ENCODE measurements around the gene C6orf120.

Gene C6orf120

DNA sequence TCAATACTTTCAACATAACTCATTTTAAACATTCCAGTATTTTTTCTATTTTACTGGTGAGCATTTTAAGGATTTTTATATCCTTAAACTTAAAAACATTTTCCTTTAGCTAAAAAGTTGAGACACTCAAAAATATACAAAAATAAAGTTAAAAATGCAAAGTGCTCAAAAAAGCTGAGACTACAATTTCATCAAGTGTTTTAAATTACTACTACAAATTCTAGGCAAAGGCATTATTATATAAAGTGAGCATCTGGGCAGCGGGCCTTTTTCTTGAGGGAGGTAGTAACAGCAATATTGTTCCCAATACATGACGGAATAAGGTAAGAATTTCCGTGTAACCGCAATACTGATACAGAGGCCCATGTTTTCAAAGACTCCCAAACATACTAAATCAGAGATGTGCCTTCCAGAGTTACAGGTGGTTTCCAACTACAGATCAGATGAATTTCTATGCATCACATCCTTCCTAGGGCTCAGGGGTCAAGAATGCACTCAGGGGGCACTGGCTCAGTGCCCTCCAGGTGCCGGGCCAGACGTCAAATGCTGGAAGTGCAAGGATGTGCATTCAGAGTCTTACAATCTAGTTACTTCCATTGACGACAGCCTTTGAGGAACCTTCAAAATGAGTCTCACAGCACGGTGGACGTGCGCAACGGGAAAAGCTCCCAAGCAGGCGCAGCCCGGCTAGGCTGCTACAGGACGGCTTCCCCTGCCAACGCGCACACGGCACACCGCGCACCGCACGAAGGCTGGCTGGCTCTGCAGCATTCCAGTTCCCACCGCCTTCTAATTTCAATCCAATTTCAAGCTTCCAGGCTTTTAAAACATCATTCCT, 20.7 kb downstream of the C6orf120 start:
- no peak for TF ChIP-seq JUND (IDR thresholded peaks at IDR 0.05; ENCODE audit: low read depth)
- in situ Hi-C loops (cut with HindIII; ENCODE audit: low pct_unique_long_range_greater_than_20kb, low sequenced_read_pairs), result no loop called here
- DNase-seq (ENCODE audit: low read depth in 1 of 2, low spot score in 1 of 2), result peak; percentile 22 to 33

DNA sequence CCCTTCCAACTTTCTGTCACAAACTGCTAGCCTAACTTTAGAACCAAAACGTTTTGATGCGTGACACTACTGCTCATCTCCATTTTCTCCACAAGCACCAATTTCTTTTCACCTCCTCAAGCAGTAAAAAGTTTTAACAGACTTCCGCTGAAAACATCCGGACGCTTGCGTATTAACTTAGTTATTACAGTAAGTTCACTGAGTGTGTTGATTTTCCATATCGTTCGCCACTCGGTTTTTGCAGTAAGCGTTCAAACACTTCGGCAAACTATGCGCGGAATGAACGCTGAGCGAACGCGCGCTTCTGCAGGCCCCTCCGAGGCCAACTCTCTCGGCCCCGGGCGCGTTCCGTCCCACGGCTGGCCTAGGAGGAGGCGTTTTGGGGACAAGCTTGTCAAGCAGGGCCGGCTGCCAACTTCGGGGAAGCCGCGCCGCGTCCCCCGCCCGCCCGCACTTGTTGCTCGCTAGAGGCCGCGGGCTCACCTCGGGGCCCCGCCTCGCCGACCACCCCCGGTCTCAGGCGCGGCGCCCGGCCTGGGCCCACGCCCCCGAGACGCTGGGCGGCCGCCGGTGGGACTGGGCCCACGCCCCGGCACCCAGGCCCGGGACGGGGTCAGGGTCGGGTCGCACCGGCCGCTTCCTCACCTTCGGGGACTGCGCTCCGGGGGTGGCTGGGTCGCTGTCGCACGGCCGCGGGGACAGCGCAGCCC, 21.4 kb downstream of the C6orf120 start:
- in situ Hi-C loops (cut with HindIII; ENCODE audit: low pct_unique_long_range_greater_than_20kb, low sequenced_read_pairs), result no loop called here
- no peak for TF ChIP-seq JUND (IDR thresholded peaks at IDR 0.05; ENCODE audit: low read depth)
- peak; percentile 39 to 72 for DNase-seq (ENCODE audit: low read depth in 1 of 2, low spot score in 1 of 2)

DNA sequence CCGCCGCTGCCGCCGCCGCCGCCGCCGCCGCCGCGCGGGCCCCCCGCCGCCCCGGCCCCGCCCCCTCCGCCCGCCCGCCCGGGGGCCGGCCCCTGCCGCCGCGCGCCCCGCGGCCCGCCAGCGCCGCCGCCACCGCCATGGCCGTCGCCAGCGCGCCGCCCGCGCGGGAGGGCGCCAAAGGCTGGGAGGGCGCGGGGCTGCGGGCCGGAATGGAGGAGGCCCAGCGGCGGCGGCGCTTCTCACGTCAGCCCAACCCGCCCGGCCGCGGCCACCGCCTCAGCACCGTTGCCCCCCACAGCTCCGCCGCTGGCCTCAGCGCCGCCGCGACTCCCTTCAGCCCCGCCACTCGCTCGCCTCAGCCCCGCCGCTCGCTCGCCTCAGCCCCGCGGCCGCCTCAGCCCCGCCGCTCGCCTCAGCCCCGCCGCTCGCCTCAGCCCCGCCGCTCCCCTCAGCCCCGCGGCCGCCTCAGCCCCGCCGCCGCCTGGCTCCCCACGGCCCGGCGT, 22.1 kb downstream of the C6orf120 start:
- DNase-seq (ENCODE audit: low read depth in 1 of 2, low spot score in 1 of 2), result peak; percentile 28
- TF ChIP-seq JUND (IDR thresholded peaks at IDR 0.05; ENCODE audit: low read depth), result no peak
- in situ Hi-C loops (cut with HindIII; ENCODE audit: low pct_unique_long_range_greater_than_20kb, low sequenced_read_pairs), result no loop called here

DNA sequence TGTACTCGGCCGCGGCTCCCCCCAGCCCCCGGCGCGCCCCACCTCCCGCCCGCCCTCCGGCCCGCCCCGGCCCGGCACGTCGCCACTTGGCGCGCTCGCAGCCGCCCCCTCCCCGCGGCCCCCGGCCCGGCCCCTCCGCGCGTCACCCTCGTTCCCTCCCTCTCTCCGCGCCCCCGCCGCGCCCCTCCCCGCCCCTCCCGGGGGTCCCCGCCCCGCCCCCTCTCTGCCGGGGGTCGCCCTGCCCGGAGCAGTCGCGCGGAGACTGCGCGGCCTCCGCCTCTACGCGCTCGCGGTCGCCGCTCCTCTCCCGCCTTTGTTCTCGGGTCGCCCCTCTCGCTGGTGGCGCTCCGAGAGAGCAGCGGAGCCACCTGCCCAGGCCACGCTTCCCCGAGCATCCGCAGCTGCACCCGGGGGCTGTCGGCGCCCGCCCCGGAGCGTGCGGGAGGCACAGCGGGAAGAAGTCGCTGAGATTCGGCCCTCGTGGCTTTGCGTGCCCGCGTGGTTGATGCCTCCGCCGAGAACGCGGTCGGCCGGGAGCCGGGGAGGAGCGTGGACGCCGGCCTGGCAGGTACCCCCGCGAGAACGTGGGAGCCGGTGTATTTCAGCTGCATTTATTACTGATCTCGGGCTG, 22.7 kb downstream of the C6orf120 start, which contains the start of gene PHF10:
TSS of gene PHF10 (minus strand) at position 7 of the 631 bp plus-strand sequence. CDS start 569 bp downstream, outside the sequence.
- in situ Hi-C loops (cut with HindIII; ENCODE audit: low pct_unique_long_range_greater_than_20kb, low sequenced_read_pairs), result no loop called here
- DNase-seq (ENCODE audit: low read depth in 1 of 2, low spot score in 1 of 2), result peak; percentile 43 to 57
- TF ChIP-seq JUND (IDR thresholded peaks at IDR 0.05; ENCODE audit: low read depth), result no peak

DNA sequence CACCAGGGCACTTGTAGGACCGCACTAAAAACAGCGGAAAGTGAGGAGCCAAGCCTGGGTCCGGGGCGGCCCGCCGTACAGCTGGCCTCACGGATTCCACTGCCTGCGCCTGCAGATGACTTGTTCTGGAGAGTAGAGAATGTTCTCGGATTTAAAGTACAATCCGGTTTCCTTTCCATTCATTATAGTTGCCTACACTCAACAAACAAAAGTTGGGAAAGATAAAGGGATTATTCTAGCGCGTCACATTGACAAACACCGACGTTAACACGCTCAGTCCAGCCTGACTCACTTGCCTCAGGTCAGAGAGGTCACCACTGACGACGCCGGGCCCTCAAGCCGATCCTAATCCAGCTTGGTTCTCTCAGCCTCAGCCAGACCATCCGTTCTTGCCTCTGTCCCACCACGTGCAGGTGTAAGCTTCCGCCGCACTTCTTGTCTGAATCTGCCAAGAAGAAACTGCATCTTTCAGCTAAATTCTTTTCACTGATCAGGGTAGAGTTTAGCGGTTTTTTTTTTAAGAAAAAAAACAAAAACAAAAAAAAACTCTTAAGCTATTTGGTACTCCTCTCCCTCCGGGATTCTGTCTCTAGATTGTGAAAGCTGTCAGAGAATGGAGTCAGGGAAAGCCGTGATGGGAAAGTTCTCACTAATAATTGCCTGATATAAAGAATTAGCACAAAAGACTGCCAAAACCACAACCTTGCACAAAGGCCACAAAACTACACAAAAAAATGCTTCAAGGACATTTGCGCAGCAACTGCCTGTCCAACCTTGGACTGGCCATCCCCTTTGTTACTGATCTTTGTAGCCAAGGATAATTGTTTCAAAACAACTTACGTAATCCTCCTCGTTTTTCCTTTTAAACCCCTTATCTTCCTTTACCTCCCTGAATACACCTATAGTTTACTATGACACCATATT, 23.5 kb downstream of the C6orf120 start:
- peak in 1 of 2 experiments; percentile 15 for DNase-seq (ENCODE audit: low read depth in 1 of 2, low spot score in 1 of 2)
- in situ Hi-C loops (cut with HindIII; ENCODE audit: low pct_unique_long_range_greater_than_20kb, low sequenced_read_pairs), result no loop called here
- no peak for TF ChIP-seq JUND (IDR thresholded peaks at IDR 0.05; ENCODE audit: low read depth)

DNA sequence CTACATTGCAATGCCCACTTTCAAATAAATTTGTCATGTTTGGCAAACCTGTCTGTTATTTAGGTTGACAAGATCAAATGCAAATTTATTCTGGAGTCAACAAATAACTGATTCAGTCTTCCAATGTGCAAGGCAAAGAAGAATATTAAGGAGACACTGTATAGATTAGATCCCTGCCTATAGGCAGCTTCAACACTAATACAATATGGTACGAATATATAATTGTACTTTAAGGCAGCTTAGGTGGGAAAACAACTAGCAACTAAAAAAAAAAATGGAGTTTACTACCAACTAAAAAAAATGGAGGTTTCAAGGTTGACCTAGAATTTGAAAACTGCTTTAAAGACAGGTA, 24.1 kb downstream of the C6orf120 start:
- TF ChIP-seq JUND (IDR thresholded peaks at IDR 0.05; ENCODE audit: low read depth), result no peak
- in situ Hi-C loops (cut with HindIII; ENCODE audit: low pct_unique_long_range_greater_than_20kb, low sequenced_read_pairs), result no loop called here
- no peak for DNase-seq (ENCODE audit: low read depth in 1 of 2, low spot score in 1 of 2)

DNA sequence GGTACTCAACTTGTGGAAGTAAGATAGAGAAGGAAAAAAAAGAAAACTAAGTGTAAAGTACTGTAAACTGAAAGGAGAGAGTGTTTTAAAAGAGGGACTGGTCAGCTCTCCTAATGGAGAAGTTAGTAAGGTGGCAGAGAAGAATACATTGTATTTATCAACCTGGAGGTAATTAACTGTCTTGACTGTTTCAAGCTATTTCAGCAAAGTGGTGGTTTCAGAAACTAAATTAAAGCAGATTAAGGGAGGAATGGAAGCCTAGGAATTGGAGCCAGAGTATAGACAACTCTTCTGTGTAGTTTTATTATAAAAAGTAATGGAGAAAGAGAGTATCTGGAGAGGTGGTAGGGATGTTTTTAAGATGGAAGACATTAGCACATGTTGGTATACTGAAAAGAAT, 25.0 kb downstream of the C6orf120 start:
- DNase-seq (ENCODE audit: low read depth in 1 of 2, low spot score in 1 of 2), result no peak
- TF ChIP-seq JUND (IDR thresholded peaks at IDR 0.05; ENCODE audit: low read depth), result no peak
- in situ Hi-C loops (cut with HindIII; ENCODE audit: low pct_unique_long_range_greater_than_20kb, low sequenced_read_pairs), result no loop called here

DNA sequence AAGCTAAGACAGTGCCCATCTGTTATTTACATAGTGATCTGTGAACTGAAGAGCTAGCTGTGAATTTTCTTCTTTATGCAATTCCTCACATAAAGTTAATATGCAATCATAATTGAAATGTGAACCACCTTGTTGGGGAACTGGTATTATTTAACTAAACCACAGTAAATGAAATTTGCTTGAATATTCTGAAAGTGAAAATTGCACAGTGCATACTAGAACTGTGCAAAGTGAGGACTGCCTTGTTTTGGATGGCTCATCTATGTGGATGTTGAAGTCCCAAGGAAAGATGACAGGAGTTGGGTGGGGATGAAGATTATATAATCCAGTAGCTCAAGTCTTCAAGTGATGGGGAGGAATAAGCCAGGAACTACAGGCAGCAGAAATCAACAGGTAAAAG, 28.0 kb downstream of the C6orf120 start:
- in situ Hi-C loops (cut with HindIII; ENCODE audit: low pct_unique_long_range_greater_than_20kb, low sequenced_read_pairs), result no loop called here
- TF ChIP-seq JUND (IDR thresholded peaks at IDR 0.05; ENCODE audit: low read depth), result no peak
- DNase-seq (ENCODE audit: low read depth in 1 of 2, low spot score in 1 of 2), result no peak

DNA sequence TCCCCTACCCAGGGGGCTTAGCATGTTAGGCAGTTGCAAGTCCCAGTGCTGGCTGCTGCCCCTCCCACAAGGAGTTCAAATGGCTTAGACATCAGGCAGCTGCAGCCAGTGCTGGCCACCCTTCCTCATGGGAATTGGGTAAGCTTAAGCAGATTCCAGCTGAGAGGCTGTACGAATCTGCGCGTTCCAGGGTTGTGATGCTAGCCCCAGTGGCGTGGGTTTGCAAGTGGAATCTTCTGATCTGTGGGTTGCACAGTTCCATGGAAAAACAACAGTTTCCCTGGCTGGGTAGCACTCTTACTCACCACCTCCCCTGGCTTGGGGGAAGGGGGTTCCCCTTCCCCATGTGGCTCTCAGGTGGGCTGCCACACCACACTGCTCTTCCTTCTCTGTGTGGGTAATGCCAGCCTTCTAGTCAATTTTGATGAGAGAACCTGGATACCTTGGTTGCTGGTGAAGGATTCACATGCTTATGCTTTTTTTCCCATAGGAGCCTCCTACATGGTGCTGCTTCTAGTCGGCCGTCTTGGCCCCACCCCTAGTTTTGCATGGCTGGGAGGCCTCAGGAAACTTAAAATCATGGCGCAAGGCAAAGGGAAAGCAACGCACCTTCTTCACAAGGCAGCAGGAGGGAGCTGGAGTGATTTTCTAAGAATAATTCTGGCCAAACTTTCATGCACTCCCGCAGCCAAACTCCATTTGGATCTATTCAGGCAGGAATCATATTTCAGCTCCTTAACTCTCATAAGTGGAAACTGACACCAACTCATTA, 36.5 kb downstream of the C6orf120 start:
- no peak for TF ChIP-seq JUND (IDR thresholded peaks at IDR 0.05; ENCODE audit: low read depth)
- DNase-seq (ENCODE audit: low read depth in 1 of 2, low spot score in 1 of 2), result no peak
- in situ Hi-C loops (cut with HindIII; ENCODE audit: low pct_unique_long_range_greater_than_20kb, low sequenced_read_pairs), result no loop called here

DNA sequence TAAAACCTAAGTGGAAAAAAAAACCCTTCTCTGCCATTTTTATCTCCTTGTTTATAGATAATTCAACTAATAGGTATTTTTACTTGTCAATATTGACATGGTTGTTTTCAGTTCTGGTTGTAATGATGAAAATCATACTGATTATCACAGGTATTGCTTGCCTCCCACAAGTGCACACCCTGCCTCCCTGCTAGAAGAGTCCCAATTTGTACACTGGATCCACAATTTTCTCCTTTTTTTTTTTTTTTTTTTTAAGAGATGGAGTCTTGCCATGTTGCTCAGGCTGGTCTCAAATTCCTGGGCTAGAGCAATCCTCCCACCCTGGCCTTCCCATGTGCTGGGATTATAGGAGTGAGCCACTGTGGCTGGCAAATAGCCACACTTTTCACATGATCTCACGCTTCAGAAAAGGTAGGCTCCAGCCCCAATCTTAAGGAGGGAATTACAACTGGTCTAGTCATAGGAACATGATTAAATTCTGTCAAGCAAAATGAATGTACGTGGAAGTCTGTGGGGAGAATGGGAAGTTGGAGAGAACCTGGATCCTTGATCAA, 37.1 kb downstream of the C6orf120 start:
- in situ Hi-C loops (cut with HindIII; ENCODE audit: low pct_unique_long_range_greater_than_20kb, low sequenced_read_pairs), result no loop called here
- no peak for TF ChIP-seq JUND (IDR thresholded peaks at IDR 0.05; ENCODE audit: low read depth)
- no peak for DNase-seq (ENCODE audit: low read depth in 1 of 2, low spot score in 1 of 2)

DNA sequence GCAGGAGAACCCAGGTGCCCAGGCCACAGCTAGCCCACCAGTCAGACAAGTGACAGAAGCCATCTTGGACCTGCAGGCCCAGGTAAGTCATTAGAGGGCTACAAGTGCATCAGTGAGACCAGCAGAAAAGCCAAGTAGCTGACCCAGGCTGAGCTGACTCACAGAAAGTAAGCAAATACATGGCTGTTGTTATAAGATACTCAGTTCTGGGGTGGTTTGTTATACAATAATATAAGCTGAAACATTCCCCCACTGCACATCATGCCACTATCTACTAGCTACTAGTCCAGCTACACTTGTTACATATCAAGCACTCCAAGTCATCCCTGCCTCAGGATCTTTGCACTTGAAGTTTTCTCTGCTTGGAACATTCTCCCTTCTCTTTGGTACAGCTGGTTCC, 39.4 kb downstream of the C6orf120 start:
- in situ Hi-C loops (cut with HindIII; ENCODE audit: low pct_unique_long_range_greater_than_20kb, low sequenced_read_pairs), result no loop called here

More for the DNA sequence above, 39.4 kb downstream of the C6orf120 start:
- DNase-seq (ENCODE audit: low read depth in 1 of 2, low spot score in 1 of 2), result no peak
- TF ChIP-seq JUND (IDR thresholded peaks at IDR 0.05; ENCODE audit: low read depth), result no peak
